ENCODE measurements around the gene LRRN3.

Gene LRRN3

GRCh38 chr7:111050875-111051416 is 40.0 kb upstream of the LRRN3 start:
- TF ChIP-seq CTCF (IDR thresholded peaks at IDR 0.05; ENCODE audit: low read depth, low read length) = no peak
- no peak for DNase-seq (ENCODE audit: extremely low read depth, low read depth)

- DNase-seq (ENCODE audit: extremely low read depth, low read depth) = no peak
- TF ChIP-seq CTCF (IDR thresholded peaks at IDR 0.05; ENCODE audit: low read depth, low read length) = no peak
These were observed 39.1 kb upstream of the LRRN3 start for GRCh38 chr7:111051832-111052231.

- no peak for TF ChIP-seq CTCF (IDR thresholded peaks at IDR 0.05; ENCODE audit: low read depth, low read length)
- no peak for DNase-seq (ENCODE audit: extremely low read depth, low read depth)
These were observed 37.9 kb upstream of the LRRN3 start for GRCh38 chr7:111053035-111053434.

- TF ChIP-seq CTCF (IDR thresholded peaks at IDR 0.05; ENCODE audit: low read depth, low read length) = no peak
- no peak for DNase-seq (ENCODE audit: extremely low read depth, low read depth)
These were observed 34.6 kb upstream of the LRRN3 start for GRCh38 chr7:111056371-111056770.

- no peak for TF ChIP-seq CTCF (IDR thresholded peaks at IDR 0.05; ENCODE audit: low read depth, low read length)
- no peak for DNase-seq (ENCODE audit: extremely low read depth, low read depth)
These were observed 33.9 kb upstream of the LRRN3 start for GRCh38 chr7:111057066-111057465.

- no peak for DNase-seq (ENCODE audit: extremely low read depth, low read depth)
- TF ChIP-seq CTCF (IDR thresholded peaks at IDR 0.05; ENCODE audit: low read depth, low read length) = no peak
These were observed 31.1 kb upstream of the LRRN3 start for GRCh38 chr7:111059833-111060232.

- DNase-seq (ENCODE audit: extremely low read depth, low read depth) = no peak
- no peak for TF ChIP-seq CTCF (IDR thresholded peaks at IDR 0.05; ENCODE audit: low read depth, low read length)
These were observed 27.8 kb upstream of the LRRN3 start for GRCh38 chr7:111063166-111063565.

All from AG09319 (cell line).